K562 (cell line): ENCODE measurements around the gene DNAJB13. TPM values are rescaled to one million over a fixed set of nuclear protein-coding genes. Genes with fewer than 3 reads are reported as not detected.

Experiments used
- CBX1 ChIP-seq: sonication (generic); IDR thresholded peaks from 2 replicates; pipeline ENCODE4 v1.6.1; 2016; ENCODE audit warnings: antibody characterized with exemption, low read depth, mild to moderate bottlenecking
- CEBPZ ChIP-seq: fragments of 150-350 bp; IDR thresholded peaks from 2 replicates; pipeline ENCODE4 v1.6.1; 2014; ENCODE audit warnings: low read depth, mild to moderate bottlenecking, low read length, borderline replicate concordance
- ETV5 ChIP-seq: sonication (generic); formaldehyde crosslinking; IDR thresholded peaks from 2 replicates; pipeline ENCODE4 v1.4.0; 2020; ENCODE audit warnings: low read depth, mild to moderate bottlenecking, missing genetic modification reagents
- GATAD2B ChIP-seq: fragments of 450-650 bp; IDR thresholded peaks from 2 replicates; pipeline ENCODE4 v1.6.1; 2017; ENCODE audit warnings: mild to moderate bottlenecking, borderline replicate concordance
- HCFC1 ChIP-seq: IDR thresholded peaks from 2 replicates; pipeline ENCODE4 v1.6.1; 2012; ENCODE audit warnings: low read depth, low read length, improper control_type of control experiment
- HNRNPH1 ChIP-seq: fragments of 200-400 bp; formaldehyde crosslinking; optimal IDR thresholded peaks from 2 replicates; pipeline ENCODE3; 2017; ENCODE audit warnings: low read depth, mild to moderate bottlenecking, low read length, moderate library complexity
- ID3 ChIP-seq, 2 experiments: fragments of 250-450 bp in 1 of 2; fragments of 450-650 bp in 1 of 2; sonication (Bioruptor Pico) in 1 of 2; IDR thresholded peaks; 2 replicates each; pipeline versions ENCODE4 v1.6.1 to v1.8.0; 2016 to 2021; ENCODE audit warnings: mild to moderate bottlenecking in 2 of 2, moderate library complexity in 2 of 2, missing compliant biosample characterization in 1 of 2, missing genetic modification characterization in 1 of 2
- NKRF ChIP-seq: fragments of 450-650 bp; IDR thresholded peaks from 2 replicates; pipeline ENCODE4 v1.6.1; 2016; ENCODE audit warnings: borderline replicate concordance
- PHF20 ChIP-seq: fragments of 450-650 bp; IDR thresholded peaks from 2 replicates; pipeline ENCODE4 v1.6.1; 2018; ENCODE audit not compliant: partially characterized antibody
- PHF8 ChIP-seq: fragments of 200-600 bp; sonication (generic); IDR thresholded peaks from 2 replicates; pipeline ENCODE4 v1.6.1; 2012; ENCODE audit warnings: mixed run types, mild to moderate bottlenecking, inconsistent platforms, low read length, moderate library complexity, borderline replicate concordance
- PYGO2 ChIP-seq: fragments of 450-650 bp; IDR thresholded peaks from 2 replicates; pipeline ENCODE4 v1.6.1; 2016; ENCODE audit warnings: mild to moderate bottlenecking, missing genetic modification characterization, moderate library complexity, missing compliant biosample characterization
- SAFB2 ChIP-seq: fragments of 200-400 bp; formaldehyde crosslinking; IDR thresholded peaks from 2 replicates; pipeline ENCODE4 v1.6.1; 2018; ENCODE audit warnings: borderline replicate concordance, low read length, low read depth, moderate library complexity; ENCODE audit not compliant: severe bottlenecking
- SIN3A ChIP-seq, 2 experiments: fragments of 150-350 bp in 1 of 2; IDR thresholded peaks; 2 replicates each; pipeline ENCODE4 v1.6.1; 2011 to 2016; ENCODE audit warnings: borderline replicate concordance in 2 of 2, low read depth in 2 of 2, low read length in 2 of 2, mild to moderate bottlenecking in 2 of 2, moderate library complexity in 2 of 2; ENCODE audit not compliant: control insufficient read depth in 1 of 2
- TARDBP ChIP-seq: fragments of 450-650 bp; IDR thresholded peaks from 2 replicates; pipeline ENCODE4 v1.6.1; 2016
- ZFX ChIP-seq: sonication (generic); formaldehyde crosslinking; IDR thresholded peaks from 2 replicates; pipeline ENCODE4 v1.8.0; 2022; ENCODE audit warnings: mild to moderate bottlenecking, missing genetic modification reagents, moderate library complexity
- ZNF146 ChIP-seq: IDR thresholded peaks from one replicate; pipeline ENCODE4 v1.6.1; 2018; ENCODE audit warnings: missing compliant biosample characterization; ENCODE audit not compliant: unreplicated experiment
- ZNF57 ChIP-seq: fragments of 450-650 bp; formaldehyde crosslinking; IDR thresholded peaks from 2 replicates; pipeline ENCODE4 v1.4.0; 2020; ENCODE audit warnings: mild to moderate bottlenecking, moderate library complexity
- ZNF785 ChIP-seq: fragments of 250-450 bp; sonication (Bioruptor Pico); IDR thresholded peaks from 2 replicates; pipeline ENCODE4 v1.4.0; 2020; ENCODE audit warnings: mild to moderate bottlenecking
- polyA plus RNA-seq, 8 experiments: library from polyadenylated mRNA; depleted of rRNA in 4 of 8; stranded (reverse) in 5 of 8; unstranded in 3 of 8; fragments of >200 nt; fragmentation: Nextera tagmentation in 2 of 8; fragmentation: Illumina TruSeq in 1 of 8; extraction: Ambion mirVana in 2 of 8; extraction: Trizol in 1 of 8; gene quantifications; 2 replicates each; pipeline versions ENCODE4 v1.2.1 to v1.2.3, GENCODE V29; 2011 to 2014; ENCODE audit warnings: inconsistent platforms in 1 of 8, missing spikeins in 1 of 8
- total RNA-seq, 7 experiments: library from RNA; depleted of rRNA in 6 of 7; stranded (reverse); fragments of >200 nt in 6 of 7; fragmentation: Illumina TruSeq in 2 of 7; extraction: Trizol in 2 of 7; gene quantifications; 2 replicates each; pipeline versions ENCODE4 v1.2.1 to v1.2.3, GENCODE V29; 2011 to 2021; ENCODE audit warnings: low replicate concordance in 1 of 7
- TF ChIP-seq, protein P1 (sequence below): fragments of 450-650 bp; IDR thresholded peaks from 2 replicates; pipeline ENCODE4 v1.7.0; 2016; ENCODE audit warnings: borderline replicate concordance

Gene DNAJB13
- total and polyA plus RNA-seq, 9 of the 15 experiments (the other 6 are each of a cell fraction or from before 2014, with no cell fraction given): 0.14 TPM; not detected in 8

DNA sequence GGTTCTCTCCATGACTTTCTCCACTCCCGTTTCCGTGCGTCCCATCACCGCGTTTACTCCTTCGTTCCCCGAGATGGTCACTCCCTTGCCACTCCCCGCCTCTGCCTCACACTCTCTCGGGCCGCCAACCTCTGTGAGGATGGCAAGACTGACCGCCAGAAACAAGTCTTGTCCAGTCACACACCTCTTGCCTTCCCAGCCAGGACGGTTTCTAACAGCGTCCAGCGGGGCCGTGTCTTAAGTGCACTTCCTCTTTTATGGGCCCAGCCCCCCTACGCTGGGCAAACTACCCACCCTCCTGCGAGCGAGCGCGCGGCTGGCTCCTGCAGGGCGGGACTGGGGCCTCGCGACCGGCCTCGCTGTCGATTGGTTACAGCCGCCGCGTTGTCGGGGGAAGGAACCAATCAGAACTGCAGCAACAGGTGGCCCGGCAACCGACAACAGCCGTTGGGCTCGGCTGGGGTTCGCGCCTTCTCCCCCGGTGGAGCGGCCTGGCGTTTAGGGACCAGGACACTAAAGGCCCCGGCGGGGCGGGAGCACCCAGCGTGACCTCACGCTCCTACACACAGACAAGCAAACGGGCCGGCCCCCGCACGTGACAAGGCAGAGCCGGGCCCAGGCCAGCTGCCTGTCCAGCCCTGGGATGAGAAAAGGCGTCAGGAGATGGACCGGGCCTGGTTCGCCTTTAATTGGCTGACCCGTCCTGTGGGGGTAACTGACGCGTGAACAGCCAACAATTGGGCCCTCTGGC, 32.3 kb downstream of the DNAJB13 start (continued):
- TF ChIP-seq HNRNPH1 (no peak), SAFB2 (no peak), CEBPZ (no peak), CBX1 (peak; percentile 69), ID3 (CRISPR knock-in tag; IDR thresholded peaks at IDR 0.05) (no peak), ID3 (tag; IDR thresholded peaks at IDR 0.05) (peak; percentile 89), HCFC1 (peak; percentile 29; the same call in 1 of the 2 replicates), ZNF785 (CRISPR knock-in tag) (0 out of 2 replicates have a peak, but pooled peaks have one; percentile 48), ZFX (CRISPR knock-in tag) (peak; percentile 98), TARDBP (peak; percentile 41; the same call in 1 of the 2 replicates), ETV5 (peak; percentile 69), ZNF57 (CRISPR knock-in tag) (0 out of 2 replicates have a peak, but pooled peaks have one; percentile 46), GATAD2B (peak; percentile 65; the same call in 1 of the 2 replicates), ZNF146 (CRISPR knock-in tag) (no peak), PHF8 (peak; percentile 92), NKRF (peak; percentile 82), SIN3A (IDR thresholded peaks at IDR 0.05; ENCODE audit: borderline replicate concordance in 2 of 2, control insufficient read depth in 1 of 2, low read depth in 2 of 2, low read length in 2 of 2) (peak in 1 of 2 experiments; percentile 84; a peak in 1 of 4 replicates), PHF20 (peak; percentile 37), PYGO2 (tag) (no peak)
- TF ChIP-seq, protein P1, sequence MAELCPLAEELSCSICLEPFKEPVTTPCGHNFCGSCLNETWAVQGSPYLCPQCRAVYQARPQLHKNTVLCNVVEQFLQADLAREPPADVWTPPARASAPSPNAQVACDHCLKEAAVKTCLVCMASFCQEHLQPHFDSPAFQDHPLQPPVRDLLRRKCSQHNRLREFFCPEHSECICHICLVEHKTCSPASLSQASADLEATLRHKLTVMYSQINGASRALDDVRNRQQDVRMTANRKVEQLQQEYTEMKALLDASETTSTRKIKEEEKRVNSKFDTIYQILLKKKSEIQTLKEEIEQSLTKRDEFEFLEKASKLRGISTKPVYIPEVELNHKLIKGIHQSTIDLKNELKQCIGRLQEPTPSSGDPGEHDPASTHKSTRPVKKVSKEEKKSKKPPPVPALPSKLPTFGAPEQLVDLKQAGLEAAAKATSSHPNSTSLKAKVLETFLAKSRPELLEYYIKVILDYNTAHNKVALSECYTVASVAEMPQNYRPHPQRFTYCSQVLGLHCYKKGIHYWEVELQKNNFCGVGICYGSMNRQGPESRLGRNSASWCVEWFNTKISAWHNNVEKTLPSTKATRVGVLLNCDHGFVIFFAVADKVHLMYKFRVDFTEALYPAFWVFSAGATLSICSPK: peak; percentile 80; the same call in 1 of the 2 replicates
